NT2/D1 (cell line): ENCODE results near the gene ANKRD50.

Source experiments
- SUZ12 ChIP-seq: IDR thresholded peaks from 2 replicates; pipeline ENCODE4 v1.6.1; 2011; ENCODE audit not compliant: insufficient read length, insufficient read depth; ENCODE audit errors: extremely low read depth
- YY1 ChIP-seq: IDR thresholded peaks from 2 replicates; pipeline ENCODE4 v1.6.1; 2011; ENCODE audit not compliant: insufficient read length, insufficient read depth
- ZNF274 ChIP-seq: IDR thresholded peaks from 2 replicates; pipeline ENCODE4 v1.6.1; 2011; ENCODE audit warnings: mild to moderate bottlenecking, low read depth, low read length

- no peak for TF ChIP-seq ZNF274
- no peak for TF ChIP-seq YY1
- no peak for TF ChIP-seq SUZ12
Observed at GRCh38 chr4:124637321-124637720, 75.2 kb downstream of the ANKRD50 start.
